GM18873 (cell line): ENCODE results near the gene ACD.
A peak's percentile ranks its signal among the peaks of the same experiment; 100 is the strongest.

ENCODE experiments used
- ATAC-seq: cut with Tn5 transposase; IDR thresholded peaks from one replicate; pipeline ENCODE4 v1.9.1; 2021; ENCODE audit warnings: mild to moderate bottlenecking, moderate library complexity, moderate number of reproducible peaks; ENCODE audit not compliant: unreplicated experiment, low FRiP score

ACD gene

DNA sequence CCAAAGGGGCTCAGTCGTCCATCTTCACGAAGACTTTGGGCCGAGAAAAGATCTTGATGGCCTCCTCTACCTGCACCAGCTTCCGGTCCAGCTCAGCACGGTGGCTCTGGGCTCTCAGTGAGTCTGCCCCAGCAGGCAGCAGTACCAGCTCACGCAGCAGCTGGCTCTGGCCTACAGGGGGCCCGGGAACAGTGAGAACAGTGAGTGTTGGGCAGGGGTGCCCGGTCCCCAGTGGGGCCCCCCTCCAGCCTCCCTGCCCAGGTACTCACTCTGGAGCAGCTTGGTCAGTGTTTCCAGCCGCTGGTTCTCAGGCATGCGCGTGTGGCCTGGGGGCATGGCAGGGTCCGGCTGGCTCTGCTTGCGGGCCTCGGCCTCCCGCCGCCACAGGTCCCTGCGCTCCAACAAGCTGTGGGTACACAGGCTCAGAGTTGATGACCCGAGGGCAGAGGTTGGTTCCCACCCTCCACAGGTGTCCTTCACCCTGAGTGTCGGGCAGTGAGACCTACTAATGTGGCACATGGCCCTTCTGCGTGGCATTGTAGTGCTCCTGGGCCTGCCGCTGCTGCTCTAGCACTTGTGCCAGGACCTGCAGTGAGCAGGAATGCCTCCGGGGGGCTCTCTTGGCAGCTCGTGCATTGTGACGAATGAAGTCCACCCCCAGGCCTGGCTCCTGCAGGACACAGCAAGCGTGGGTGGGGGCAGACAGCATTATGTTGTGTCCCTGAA is 3.3 kb upstream of the ACD start:
- no peak for ATAC-seq

- ATAC-seq, result no peak
Measured at GRCh38 chr16:67662653-67663010, 2.6 kb upstream of the ACD start.

DNA sequence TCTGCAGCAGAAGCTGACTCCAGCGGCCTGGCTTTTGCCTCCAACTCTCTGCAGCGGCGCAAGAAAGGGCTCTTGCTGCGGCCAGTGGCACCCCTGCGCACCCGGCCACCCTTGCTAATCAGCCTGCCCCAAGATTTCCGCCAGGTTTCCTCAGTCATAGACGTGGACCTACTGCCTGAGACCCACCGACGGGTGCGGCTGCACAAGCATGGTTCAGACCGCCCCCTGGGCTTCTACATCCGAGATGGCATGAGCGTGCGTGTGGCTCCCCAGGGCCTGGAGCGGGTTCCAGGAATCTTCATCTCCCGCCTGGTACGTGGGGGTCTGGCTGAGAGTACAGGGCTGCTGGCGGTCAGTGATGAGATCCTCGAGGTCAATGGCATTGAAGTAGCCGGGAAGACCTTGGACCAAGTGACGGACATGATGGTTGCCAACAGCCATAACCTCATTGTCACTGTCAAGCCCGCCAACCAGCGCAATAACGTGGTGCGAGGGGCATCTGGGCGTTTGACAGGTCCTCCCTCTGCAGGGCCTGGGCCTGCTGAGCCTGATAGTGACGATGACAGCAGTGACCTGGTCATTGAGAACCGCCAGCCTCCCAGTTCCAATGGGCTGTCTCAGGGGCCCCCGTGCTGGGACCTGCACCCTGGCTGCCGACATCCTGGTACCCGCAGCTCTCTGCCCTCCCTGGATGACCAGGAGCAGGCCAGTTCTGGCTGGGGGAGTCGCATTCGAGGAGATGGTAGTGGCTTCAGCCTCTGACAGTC is 2.0 kb upstream of the ACD start:
- ATAC-seq, result no peak

- peak; percentile 1 for ATAC-seq
Measured at GRCh38 chr16:67661101-67661761, 1.2 kb upstream of the ACD start.

- ATAC-seq, result peak; percentile 63
Measured at GRCh38 chr16:67660564-67661028, 536 bp upstream of the ACD start, which contains the start of gene PARD6A. TSS of gene PARD6A (plus strand) at chr16:67660960. CDS start at chr16:67661039, 79 bp downstream.

DNA sequence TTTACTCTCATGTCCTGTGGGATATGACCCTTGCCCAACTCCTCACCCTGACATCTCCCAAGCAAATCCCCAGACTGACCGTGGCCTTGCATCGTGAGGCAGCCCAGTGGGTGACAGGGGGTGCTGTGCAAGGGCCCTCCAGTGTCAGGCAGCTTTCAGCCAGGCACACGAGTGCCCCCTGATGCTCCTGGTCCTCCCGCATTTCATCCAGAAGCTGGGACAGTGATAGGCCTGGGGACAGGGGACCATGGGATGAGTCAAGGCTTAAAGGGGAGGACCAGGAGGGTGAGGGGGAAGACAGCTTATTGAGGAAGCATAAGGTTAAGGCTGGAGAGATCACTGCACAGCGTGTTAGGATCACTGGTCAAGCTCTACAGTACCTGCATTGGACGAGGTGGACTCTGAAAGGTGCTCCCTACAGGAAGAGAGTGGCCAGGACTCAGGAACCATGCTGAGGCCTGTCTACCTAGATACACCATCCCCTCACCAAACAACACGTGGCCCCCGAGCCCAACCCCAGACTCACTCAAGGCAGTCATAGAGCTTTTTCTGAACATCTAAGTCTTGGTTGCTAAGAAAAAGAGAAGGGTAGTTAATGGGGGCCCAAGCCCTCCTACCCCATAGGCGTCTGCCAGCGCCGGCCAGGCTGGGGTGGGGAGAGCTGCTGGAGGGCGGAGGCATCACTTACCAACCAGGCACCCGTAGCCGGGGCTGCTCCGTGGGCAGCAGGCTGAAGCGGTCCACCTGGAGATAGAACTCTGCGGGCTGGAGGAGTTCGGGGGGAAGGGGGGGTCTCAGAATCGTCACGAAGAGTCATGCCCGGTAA is 998 bp downstream of the ACD start:
- no peak for ATAC-seq

DNA sequence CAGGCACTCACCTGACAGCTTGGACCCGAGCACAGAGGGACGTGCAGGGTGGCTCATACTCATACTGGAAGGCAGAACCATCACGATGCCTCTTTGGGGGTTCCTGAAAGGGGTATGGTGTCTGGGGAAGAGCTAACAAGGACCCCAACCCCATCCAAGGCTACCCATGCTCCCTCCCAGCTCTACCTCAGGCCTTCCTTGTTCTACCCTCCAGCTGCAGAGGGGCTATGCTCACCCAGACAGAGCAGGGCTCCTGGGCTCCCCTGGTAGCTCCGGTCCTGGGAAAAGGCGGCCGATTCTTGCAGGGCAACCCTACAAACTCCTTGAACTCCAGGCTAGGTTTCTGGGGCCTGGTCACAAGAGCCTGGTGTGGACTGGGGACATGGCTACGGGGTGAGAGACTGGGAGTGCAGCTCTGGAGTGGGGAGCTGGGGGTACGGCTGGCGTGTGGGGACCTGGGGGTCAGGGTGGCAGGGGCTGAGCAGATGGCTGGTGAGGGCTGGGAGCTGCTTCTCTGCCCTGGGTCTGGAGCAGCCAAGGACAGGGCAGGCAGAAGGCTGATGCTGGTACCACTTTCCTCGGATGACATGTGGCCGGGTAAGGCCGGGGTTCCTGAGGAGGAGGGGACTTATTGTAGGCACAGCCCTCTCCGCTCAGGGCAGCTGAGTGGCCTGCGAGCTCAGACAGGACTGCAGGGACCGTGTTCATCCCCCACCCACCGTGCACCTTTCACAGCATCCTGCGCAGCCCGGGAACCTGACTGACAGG is 2.1 kb downstream of the ACD start:
- ATAC-seq, result no peak

- ATAC-seq, result no peak
Measured at GRCh38 chr16:67657017-67657608, 2.9 kb downstream of the ACD start.

- ATAC-seq, result no peak
Measured at GRCh38 chr16:67656344-67657016, 3.6 kb downstream of the ACD start.

GRCh38 chr16:67655363-67655762 is 4.7 kb downstream of the ACD start:
- ATAC-seq, result no peak

- no peak for ATAC-seq
Measured at GRCh38 chr16:67654403-67654911, 5.6 kb downstream of the ACD start.

- ATAC-seq, result no peak
Measured at GRCh38 chr16:67653789-67654402, 6.2 kb downstream of the ACD start.

DNA sequence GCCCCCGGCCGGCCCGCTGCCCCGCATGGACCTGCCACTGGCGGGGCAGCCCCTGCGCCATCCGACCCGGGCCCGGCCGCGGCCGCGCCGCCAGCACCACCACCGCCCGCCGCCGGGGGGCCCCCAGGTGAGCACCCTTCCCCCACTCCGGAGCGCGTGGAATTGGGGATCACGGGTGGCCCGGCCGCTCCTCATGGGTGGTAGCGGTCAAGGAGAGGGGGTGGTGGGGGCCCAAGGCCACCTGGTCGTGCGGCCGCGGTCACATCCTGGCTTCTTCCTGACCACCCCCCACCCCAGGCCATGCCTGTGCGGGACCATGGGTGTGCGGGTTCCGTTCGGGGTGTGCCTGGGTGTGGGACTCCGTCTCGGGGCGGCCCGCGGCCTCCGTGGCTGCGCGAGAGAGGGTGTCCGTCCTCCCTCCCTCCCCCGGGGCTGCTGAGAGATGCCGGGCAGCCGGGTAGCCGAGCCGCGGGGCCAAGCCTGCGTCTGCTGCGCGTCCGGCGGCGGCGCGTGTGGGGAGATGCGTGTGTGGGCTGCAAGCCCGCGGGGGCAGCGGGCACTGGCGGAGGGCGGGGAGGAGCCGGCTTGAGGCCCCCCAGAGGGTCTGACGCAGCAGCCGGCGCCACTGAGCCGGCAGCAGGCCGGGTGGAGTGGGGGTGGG is 6.8 kb downstream of the ACD start:
- ATAC-seq, result no peak

DNA sequence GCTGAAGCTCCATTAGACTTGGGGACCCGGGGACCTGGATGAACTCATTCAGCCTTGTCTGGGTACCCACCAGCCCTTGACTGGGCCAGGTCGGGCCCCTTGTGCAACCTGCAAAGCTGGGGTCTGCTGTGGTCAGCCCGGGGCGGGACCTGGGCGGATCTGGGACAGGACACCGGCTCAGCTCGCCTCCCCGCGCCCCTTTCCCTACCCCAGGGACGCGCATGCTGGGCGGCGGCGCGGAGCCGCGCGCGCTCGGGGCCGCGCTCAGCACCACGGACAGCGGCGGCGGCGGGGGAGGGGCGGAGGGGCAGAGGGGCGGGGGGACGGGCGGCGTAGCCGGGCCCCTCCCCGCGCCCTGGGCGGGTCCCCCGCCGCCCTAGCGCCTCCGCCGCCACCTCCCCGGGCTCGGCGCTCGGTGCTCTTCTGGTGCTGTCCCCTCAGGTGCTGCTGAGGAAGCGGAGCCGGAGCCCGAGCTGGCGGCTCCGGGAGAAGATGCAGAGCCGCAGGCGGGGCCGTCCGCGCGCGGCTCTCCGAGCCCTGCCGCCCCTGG is 7.4 kb downstream of the ACD start:
- ATAC-seq, result no peak

DNA sequence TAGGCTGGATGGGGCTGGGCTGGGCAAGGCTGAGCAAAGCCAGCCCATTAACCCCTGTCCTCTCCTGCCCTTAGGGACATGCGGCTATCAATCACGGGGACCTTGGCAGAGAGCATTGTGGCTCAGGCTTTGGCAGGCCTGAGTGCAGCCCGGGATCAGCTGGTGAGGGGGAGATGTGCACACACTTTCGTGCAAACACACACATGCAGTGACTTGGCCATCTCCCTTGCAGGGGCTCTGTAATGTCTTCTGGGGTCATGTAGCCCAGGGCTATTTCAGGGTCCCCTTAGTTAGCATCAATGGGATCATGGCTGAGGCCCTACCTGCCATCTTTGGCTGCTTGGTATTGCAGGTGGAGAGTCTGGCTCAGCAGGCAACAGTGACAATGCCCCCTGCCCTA is 8.2 kb downstream of the ACD start:
- ATAC-seq, result no peak

DNA sequence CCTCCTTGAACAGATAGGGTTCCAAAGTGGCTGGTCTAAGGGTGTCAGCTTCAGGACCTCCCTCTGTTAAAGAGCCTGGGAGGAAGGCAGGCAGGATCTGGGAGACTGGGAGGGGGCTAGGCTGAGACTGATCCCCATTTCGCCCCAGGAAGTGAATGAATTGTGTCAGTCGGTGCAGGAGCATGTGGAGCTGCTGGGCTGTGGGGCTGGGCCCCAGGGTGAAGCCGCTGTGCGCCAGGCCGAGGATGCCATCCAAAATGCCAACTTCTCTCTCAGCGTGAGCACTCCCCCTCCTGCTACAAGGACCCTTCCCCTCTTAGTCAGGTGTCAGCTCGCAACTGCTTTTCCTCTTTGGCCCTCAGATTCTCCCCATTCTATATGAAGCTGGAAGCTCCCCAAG is 9.0 kb downstream of the ACD start:
- no peak for ATAC-seq

GRCh38 chr16:67650023-67650422 is 10.0 kb downstream of the ACD start:
- ATAC-seq, result no peak
